HepG2 (cell line): ENCODE data around the gene LEMD3.

Experiments
- AHR ChIP-seq: IDR thresholded peaks from 2 replicates; pipeline ENCODE4 v1.6.1; 2018; ENCODE audit warnings: missing genetic modification reagents, missing compliant biosample characterization
- CREM ChIP-seq, 2 experiments: sonication (generic) in 1 of 2; formaldehyde crosslinking in 1 of 2; IDR thresholded peaks; 2 replicates each; pipeline versions ENCODE4 v1.4.0 to v1.6.1; 2016 to 2020; ENCODE audit warnings: antibody characterized with exemption in 1 of 2, mild to moderate bottlenecking in 1 of 2, missing genetic modification reagents in 1 of 2
- CTCF ChIP-seq: sonication (generic); formaldehyde crosslinking; IDR thresholded peaks from 2 replicates; pipeline ENCODE4 v1.5.0; 2020; ENCODE audit warnings: mild to moderate bottlenecking, missing genetic modification reagents, moderate library complexity
- EZH2 ChIP-seq: conservative IDR thresholded peaks from 2 replicates; pipeline ENCODE4 v1.6.1; 2012; ENCODE audit warnings: mild to moderate bottlenecking, low read depth, low read length, moderate library complexity
- JUND ChIP-seq: sonication (generic); formaldehyde crosslinking; IDR thresholded peaks from 2 replicates; pipeline ENCODE4 v1.8.0; 2022; ENCODE audit warnings: mild to moderate bottlenecking, missing genetic modification reagents
- MAFG ChIP-seq: sonication (generic); formaldehyde crosslinking; IDR thresholded peaks from 2 replicates; pipeline ENCODE4 v1.5.1; 2020; ENCODE audit warnings: mild to moderate bottlenecking, missing genetic modification reagents
- PHF21A ChIP-seq: sonication (generic); formaldehyde crosslinking; IDR thresholded peaks from 2 replicates; pipeline ENCODE4 v1.5.0; 2020; ENCODE audit warnings: mild to moderate bottlenecking, missing genetic modification reagents
- RAD21 ChIP-seq: fragments of 450-650 bp; formaldehyde crosslinking; IDR thresholded peaks from 2 replicates; pipeline ENCODE4 v1.5.0; 2020; ENCODE audit warnings: mild to moderate bottlenecking
- RAD51 ChIP-seq: fragments of 450-650 bp; IDR thresholded peaks from 2 replicates; pipeline ENCODE4 v1.6.1; 2016; ENCODE audit warnings: borderline replicate concordance
- SMARCC2 ChIP-seq: fragments of 450-650 bp; IDR thresholded peaks from 2 replicates; pipeline ENCODE4 v1.6.1; 2017; ENCODE audit warnings: antibody characterized with exemption, mild to moderate bottlenecking
- SOX6 ChIP-seq, 2 experiments: fragments of 450-650 bp in 1 of 2; sonication (generic) in 1 of 2; formaldehyde crosslinking in 1 of 2; IDR thresholded peaks; 2 replicates each; pipeline versions ENCODE4 v1.4.0 to v1.6.1; 2017 to 2020; ENCODE audit warnings: antibody characterized with exemption in 1 of 2, mild to moderate bottlenecking in 1 of 2, missing genetic modification reagents in 1 of 2
- ZBTB40 ChIP-seq, 2 experiments: fragments of 450-650 bp in 1 of 2; sonication (generic) in 1 of 2; formaldehyde crosslinking in 1 of 2; IDR thresholded peaks; 2 replicates each; pipeline versions ENCODE4 v1.6.1 to v1.8.0; 2016 to 2022; ENCODE audit warnings: antibody characterized with exemption in 1 of 2, mild to moderate bottlenecking in 1 of 2, missing genetic modification reagents in 1 of 2
- ZFP91 ChIP-seq: sonication (generic); formaldehyde crosslinking; IDR thresholded peaks from 2 replicates; pipeline ENCODE4 v1.9.0; 2022; ENCODE audit warnings: missing genetic modification reagents, mild to moderate bottlenecking, borderline replicate concordance
- ZNF580 ChIP-seq: IDR thresholded peaks from 2 replicates; pipeline ENCODE4 v1.6.1; 2016; ENCODE audit warnings: low read depth, borderline replicate concordance

- no peak for TF ChIP-seq ZFP91 (CRISPR knock-in tag)
- TF ChIP-seq ZBTB40 (IDR thresholded peaks at IDR 0.05), result no peak
- no peak for TF ChIP-seq ZBTB40 (CRISPR knock-in tag; IDR thresholded peaks at IDR 0.05)
- no peak for TF ChIP-seq SMARCC2
- TF ChIP-seq CTCF, result no peak
- TF ChIP-seq CREM (IDR thresholded peaks at IDR 0.05), result no peak
- no peak for TF ChIP-seq CREM (CRISPR knock-in tag; IDR thresholded peaks at IDR 0.05)
- no peak for TF ChIP-seq PHF21A (CRISPR knock-in tag)
- no peak for TF ChIP-seq ZNF580 (CRISPR knock-in tag)
- no peak for TF ChIP-seq EZH2
- TF ChIP-seq JUND, result no peak
- TF ChIP-seq RAD51, result no peak
- TF ChIP-seq MAFG (CRISPR knock-in tag), result no peak
- no peak for TF ChIP-seq AHR (CRISPR knock-in tag)
- no peak for TF ChIP-seq RAD21 (CRISPR knock-in tag)
- no peak for TF ChIP-seq SOX6 (IDR thresholded peaks at IDR 0.05)
- TF ChIP-seq SOX6 (CRISPR knock-in tag; IDR thresholded peaks at IDR 0.05), result no peak
Measured at GRCh38 chr12:65152596-65152995, 16.8 kb upstream of the LEMD3 start.
